Mesendoderm (in vitro differentiated cells): ENCODE data around the gene TMEM121.

Experiments used
- DNase-seq: peaks from one replicate; pipeline ENCODE4 v3.0.0; 2013
- H2AK5ac ChIP-seq: 2 replicates; pipeline ENCODE4 v1.6.1; 2013; ENCODE audit warnings: low read length, inconsistent platforms
- H2BK120ac ChIP-seq: 2 replicates; pipeline ENCODE4 v1.6.1; 2013; ENCODE audit warnings: low read depth, mild to moderate bottlenecking, low read length, moderate library complexity, mixed read lengths
- H2BK15ac ChIP-seq: replicated peaks from 2 replicates; pipeline ENCODE4 v1.6.1; 2013; ENCODE audit warnings: low read depth, mild to moderate bottlenecking, moderate library complexity
- H2BK5ac ChIP-seq: 2 replicates; pipeline ENCODE4 v1.6.1; 2013; ENCODE audit warnings: low read length, inconsistent platforms
- H3K18ac ChIP-seq: 2 replicates; pipeline ENCODE4 v1.6.1; 2013; ENCODE audit warnings: mild to moderate bottlenecking, low read length, mixed read lengths
- H3K23ac ChIP-seq: one replicate; pipeline ENCODE4 v1.6.1; 2013; ENCODE audit warnings: low read length
- H3K27ac ChIP-seq: 2 replicates; pipeline ENCODE4 v1.5.1; 2013; ENCODE audit warnings: low read depth, mild to moderate bottlenecking, inconsistent platforms, low read length, moderate library complexity
- H3K27me3 ChIP-seq: 2 replicates; pipeline ENCODE4 v1.6.1; 2013; ENCODE audit warnings: low read length, control low read depth, mild to moderate bottlenecking, inconsistent platforms; ENCODE audit not compliant: insufficient read depth, poor library complexity
- H3K36me3 ChIP-seq: 2 replicates; pipeline ENCODE4 v1.6.1; 2013; ENCODE audit warnings: low read length, inconsistent platforms; ENCODE audit not compliant: control insufficient read depth, insufficient read depth
- H3K4ac ChIP-seq: one replicate; pipeline ENCODE4 v1.6.1; 2013; ENCODE audit warnings: low read depth, mild to moderate bottlenecking, low read length, moderate library complexity
- H3K4me1 ChIP-seq: 2 replicates; pipeline ENCODE4 v1.6.1; 2013; ENCODE audit warnings: low read depth, low read length, inconsistent platforms; ENCODE audit not compliant: control insufficient read depth
- H3K4me2 ChIP-seq: 2 replicates; pipeline ENCODE4 v1.6.1; 2013; ENCODE audit warnings: low read length
- H3K4me3 ChIP-seq: 2 replicates; pipeline ENCODE4 v1.5.1; 2013; ENCODE audit warnings: mild to moderate bottlenecking, low read length
- H3K56ac ChIP-seq: one replicate; pipeline ENCODE4 v1.6.1; 2013; ENCODE audit warnings: low read length
- H3K79me1 ChIP-seq: 2 replicates; pipeline ENCODE4 v1.6.1; 2013; ENCODE audit warnings: low read length, inconsistent platforms
- H3K79me2 ChIP-seq: 2 replicates; pipeline ENCODE4 v1.6.1; 2013; ENCODE audit warnings: mild to moderate bottlenecking, low read length; ENCODE audit not compliant: control insufficient read depth, insufficient read depth
- H3K9ac ChIP-seq: 2 replicates; pipeline ENCODE4 v1.6.1; 2013; ENCODE audit warnings: low read length, inconsistent platforms
- H4K5ac ChIP-seq: one replicate; pipeline ENCODE4 v1.6.1; 2013; ENCODE audit warnings: low read length
- H4K8ac ChIP-seq: one replicate; pipeline ENCODE4 v1.6.1; 2013; ENCODE audit warnings: low read depth, mild to moderate bottlenecking, control low read depth, low read length, moderate library complexity
- WGBS: extraction: QIAGEN DNeasy Blood & Tissue Kit; methylation state at CpG from one replicate; pipeline ENCODE4 v1.1.7; 2013; ENCODE audit warnings: low lambda C conversion rate, missing lambda C conversion rate; ENCODE audit not compliant: insufficient coverage; ENCODE audit errors: extremely low coverage; 5-methylcytosine and 5-hydroxymethylcytosine counted together

Gene TMEM121

GRCh38 chr14:105483300-105484068 is 42.9 kb upstream of the TMEM121 start:
- Histone ChIP-seq H3K79me1 (no peaks in the 10 kb centered on the region), H3K23ac (no peak overlapping the region), H3K4me1 (peaks cover 5% of the 10 kb centered on the region), H3K56ac (no peak overlapping the region), H3K4me3 (no peak overlapping the region), H3K27me3 (peaks cover 8% of the 10 kb centered on the region), H3K4me2 (no peak overlapping the region), H2AK5ac (no peak overlapping the region), H2BK5ac (no peak overlapping the region), H3K27ac (no peak overlapping the region), H3K36me3 (no peaks in the 10 kb centered on the region), H3K4ac (no peak overlapping the region), H4K8ac (no peak overlapping the region), H2BK120ac (no peak overlapping the region), H3K79me2 (no peaks in the 10 kb centered on the region), H3K9ac (no peak overlapping the region), H2BK15ac (no peak overlapping the region), H4K5ac (no peak overlapping the region), H3K18ac (no peak overlapping the region)
- no CpG with 5 or more reads among the region's 18 CpGs for WGBS
- DNase-seq = no peak

- no peak overlapping the region for H4K8ac ChIP-seq
- no peak overlapping the region for H2BK120ac ChIP-seq
- no peak overlapping the region for H4K5ac ChIP-seq
- H3K79me1 ChIP-seq = no peaks in the 10 kb centered on the region
- H3K4ac ChIP-seq = no peak overlapping the region
- no peak overlapping the region for H3K4me3 ChIP-seq
- H2AK5ac ChIP-seq = no peak overlapping the region
- no peak overlapping the region for H2BK5ac ChIP-seq
- DNase-seq = no peak
- peaks cover 8% of the 10 kb centered on the region for H3K27me3 ChIP-seq
- no peaks in the 10 kb centered on the region for H3K36me3 ChIP-seq
- H3K4me1 ChIP-seq = peaks cover 5% of the 10 kb centered on the region
- no CpG with 5 or more reads among the region's 20 CpGs for WGBS
- H3K56ac ChIP-seq = no peak overlapping the region
- H3K79me2 ChIP-seq = no peaks in the 10 kb centered on the region
- H3K27ac ChIP-seq = no peak overlapping the region
- no peak overlapping the region for H3K9ac ChIP-seq
- H3K18ac ChIP-seq = no peak overlapping the region
- no peak overlapping the region for H3K23ac ChIP-seq
- H2BK15ac ChIP-seq = no peak overlapping the region
- no peak overlapping the region for H3K4me2 ChIP-seq
Observed at GRCh38 chr14:105484069-105484996, 42.0 kb upstream of the TMEM121 start.

- Histone ChIP-seq H2AK5ac (no peak overlapping the region), H3K56ac (no peak overlapping the region), H3K18ac (no peak overlapping the region), H3K36me3 (no peaks in the 10 kb centered on the region), H3K9ac (no peak overlapping the region), H3K4me3 (no peak overlapping the region), H2BK15ac (no peak overlapping the region), H3K23ac (no peak overlapping the region), H3K4me2 (no peak overlapping the region), H3K79me1 (no peaks in the 10 kb centered on the region), H2BK5ac (no peak overlapping the region), H3K4me1 (peaks cover 5% of the 10 kb centered on the region), H3K79me2 (no peaks in the 10 kb centered on the region), H3K27me3 (peaks cover 8% of the 10 kb centered on the region), H4K5ac (no peak overlapping the region), H2BK120ac (no peak overlapping the region), H4K8ac (no peak overlapping the region), H3K4ac (no peak overlapping the region), H3K27ac (no peak overlapping the region)
- no CpG with 5 or more reads among the region's 16 CpGs for WGBS
- DNase-seq = no peak
Observed at GRCh38 chr14:105484997-105485393, 41.4 kb upstream of the TMEM121 start.

- H2AK5ac ChIP-seq = no peak overlapping the region
- no peaks in the 10 kb centered on the region for H3K79me1 ChIP-seq
- H3K27me3 ChIP-seq = peaks cover 8% of the 10 kb centered on the region
- H3K27ac ChIP-seq = no peak overlapping the region
- no peak overlapping the region for H4K5ac ChIP-seq
- no CpG with 5 or more reads among the region's 12 CpGs for WGBS
- H3K4me2 ChIP-seq = peak overlapping the region; percentile 54
- no peak overlapping the region for H2BK15ac ChIP-seq
- no peaks in the 10 kb centered on the region for H3K79me2 ChIP-seq
- DNase-seq = peak; percentile 93
- H3K4me1 ChIP-seq = peaks cover 5% of the 10 kb centered on the region
- peak overlapping the region; percentile 73 for H3K56ac ChIP-seq
- no peak overlapping the region for H2BK120ac ChIP-seq
- H3K36me3 ChIP-seq = no peaks in the 10 kb centered on the region
- H3K9ac ChIP-seq = peak overlapping the region; percentile 34
- no peak overlapping the region for H3K23ac ChIP-seq
- no peak overlapping the region for H2BK5ac ChIP-seq
- no peak overlapping the region for H3K18ac ChIP-seq
- H3K4me3 ChIP-seq = no peak overlapping the region
- H4K8ac ChIP-seq = no peak overlapping the region
- no peak overlapping the region for H3K4ac ChIP-seq
Observed at GRCh38 chr14:105485739-105486162, 40.6 kb upstream of the TMEM121 start.

GRCh38 chr14:105486163-105486973 is 40.0 kb upstream of the TMEM121 start, which contains the start of gene CRIP1:
Gene CRIP1 (plus strand): TSS chr14:105486886. CDS start chr14:105487260, 374 bp downstream.
- Histone ChIP-seq H3K4me1 (peaks cover under 1% of the 10 kb centered on the region), H3K56ac (peak within 1 kb of the TSS; percentile 81), H2AK5ac (no peak within 1 kb of the TSS), H2BK5ac (no peak within 1 kb of the TSS), H3K79me1 (no peaks in the 10 kb centered on the region), H2BK15ac (no peak within 1 kb of the TSS), H3K27me3 (peaks cover 8% of the 10 kb centered on the region), H3K23ac (no peak within 1 kb of the TSS), H3K4me2 (peak within 1 kb of the TSS; percentile 54), H3K27ac (no peak within 1 kb of the TSS), H3K18ac (peak within 1 kb of the TSS; percentile 13), H3K4me3 (peak within 1 kb of the TSS; percentile 17), H4K8ac (no peak within 1 kb of the TSS), H2BK120ac (no peak within 1 kb of the TSS), H3K79me2 (no peaks in the 10 kb centered on the region), H4K5ac (no peak within 1 kb of the TSS), H3K36me3 (no peaks in the 10 kb centered on the region), H3K9ac (peak within 1 kb of the TSS; percentile 70), H3K4ac (no peak within 1 kb of the TSS)
- WGBS = no CpG with 5 or more reads among the region's 56 CpGs
- no peak for DNase-seq
